Measurements from ENCODE around the gene CDC40.

Gene CDC40

DNA sequence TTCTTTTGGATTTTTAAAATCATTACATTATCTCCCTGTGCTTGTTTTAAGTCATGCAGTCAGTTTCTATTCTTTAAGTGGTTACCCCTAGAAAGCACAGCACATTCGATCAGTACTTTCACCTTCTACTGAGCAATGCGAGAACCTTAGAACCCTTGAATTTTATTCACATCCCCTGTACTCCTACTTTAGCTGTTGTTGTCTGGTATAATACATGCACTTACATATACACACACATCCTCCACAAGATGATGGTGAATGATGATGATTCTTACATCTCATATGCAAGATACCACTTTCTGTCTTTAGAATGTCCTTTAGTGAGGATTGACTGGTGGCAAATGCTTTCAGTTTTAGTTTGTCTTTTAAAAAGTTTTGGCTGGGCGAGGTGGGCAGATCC lies 5.7 kb downstream of the CDC40 start:
- peak overlapping the region; percentile 22 for H3K4me3 ChIP-seq (ENCODE audit: low read depth, low read length)
- TF ChIP-seq, protein P1, sequence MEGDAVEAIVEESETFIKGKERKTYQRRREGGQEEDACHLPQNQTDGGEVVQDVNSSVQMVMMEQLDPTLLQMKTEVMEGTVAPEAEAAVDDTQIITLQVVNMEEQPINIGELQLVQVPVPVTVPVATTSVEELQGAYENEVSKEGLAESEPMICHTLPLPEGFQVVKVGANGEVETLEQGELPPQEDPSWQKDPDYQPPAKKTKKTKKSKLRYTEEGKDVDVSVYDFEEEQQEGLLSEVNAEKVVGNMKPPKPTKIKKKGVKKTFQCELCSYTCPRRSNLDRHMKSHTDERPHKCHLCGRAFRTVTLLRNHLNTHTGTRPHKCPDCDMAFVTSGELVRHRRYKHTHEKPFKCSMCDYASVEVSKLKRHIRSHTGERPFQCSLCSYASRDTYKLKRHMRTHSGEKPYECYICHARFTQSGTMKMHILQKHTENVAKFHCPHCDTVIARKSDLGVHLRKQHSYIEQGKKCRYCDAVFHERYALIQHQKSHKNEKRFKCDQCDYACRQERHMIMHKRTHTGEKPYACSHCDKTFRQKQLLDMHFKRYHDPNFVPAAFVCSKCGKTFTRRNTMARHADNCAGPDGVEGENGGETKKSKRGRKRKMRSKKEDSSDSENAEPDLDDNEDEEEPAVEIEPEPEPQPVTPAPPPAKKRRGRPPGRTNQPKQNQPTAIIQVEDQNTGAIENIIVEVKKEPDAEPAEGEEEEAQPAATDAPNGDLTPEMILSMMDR (IDR thresholded peaks at IDR 0.05; ENCODE audit: borderline replicate concordance, insufficient read depth, low read depth, low read length): no peak

DNA sequence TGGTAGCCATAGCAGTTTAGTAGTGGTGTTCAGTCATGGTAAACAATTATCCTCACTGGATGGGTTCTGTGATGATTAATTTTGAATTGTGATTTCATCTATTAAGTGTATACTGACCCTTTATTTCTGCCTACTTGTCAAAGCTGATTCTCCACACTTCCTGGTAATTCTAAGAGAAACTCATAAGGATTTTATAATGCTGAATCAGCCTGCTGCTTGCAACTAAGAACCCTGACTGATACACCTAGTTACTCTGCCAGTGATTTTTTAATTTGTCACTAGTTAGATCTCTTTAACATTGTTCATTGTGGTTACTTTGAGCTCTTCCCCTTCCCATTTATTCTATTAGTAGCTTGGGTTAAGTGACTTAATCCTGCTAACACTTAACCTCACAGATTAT lies 8.6 kb downstream of the CDC40 start:
- TF ChIP-seq, protein P1 (IDR thresholded peaks at IDR 0.05; ENCODE audit: borderline replicate concordance, insufficient read depth, low read depth, low read length): no peak
- H3K4me3 ChIP-seq (ENCODE audit: low read depth, low read length): no peak overlapping the region

DNA sequence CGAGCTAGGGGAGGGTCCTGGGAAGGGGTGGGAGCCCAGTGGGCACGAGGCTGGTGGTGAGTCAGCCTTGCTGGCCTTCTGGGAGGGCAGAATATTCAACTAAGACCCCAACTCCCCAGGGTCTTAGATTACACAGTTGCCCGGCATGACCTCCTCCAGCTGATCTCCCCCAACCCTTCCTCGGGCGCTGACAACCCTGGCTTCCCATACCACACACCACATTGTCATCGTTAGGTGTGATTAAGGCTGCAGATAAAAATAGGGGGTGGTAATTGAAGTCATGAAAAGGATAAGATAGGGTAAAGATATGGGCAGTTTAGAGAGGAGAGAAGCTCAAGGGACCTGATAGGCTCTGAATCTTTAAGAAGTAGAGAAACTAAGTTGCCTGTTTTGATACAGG lies 10.5 kb downstream of the CDC40 start:
- no peak overlapping the region for H3K4me3 ChIP-seq (ENCODE audit: low read depth, low read length)
- TF ChIP-seq, protein P1 (IDR thresholded peaks at IDR 0.05; ENCODE audit: borderline replicate concordance, insufficient read depth, low read depth, low read length): no peak

DNA sequence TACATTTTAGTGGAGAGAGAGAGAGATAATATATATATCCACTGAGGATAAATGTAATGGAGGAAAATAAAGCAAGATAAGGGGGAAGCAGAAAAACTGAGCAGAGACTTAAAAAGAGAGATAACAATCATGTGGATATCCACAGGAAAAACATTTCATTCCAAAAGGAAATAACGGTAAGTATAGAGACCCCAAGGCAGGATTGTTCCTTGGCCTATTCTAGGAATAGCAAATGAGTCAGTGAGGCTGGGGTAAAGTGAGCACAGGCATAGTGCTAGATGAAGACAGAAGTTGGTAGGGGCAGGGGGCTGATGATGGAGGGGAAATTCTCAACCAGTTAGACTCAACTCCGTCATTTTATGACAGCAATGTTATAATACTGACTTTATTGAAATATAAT lies 11.2 kb downstream of the CDC40 start:
- H3K4me3 ChIP-seq (ENCODE audit: low read depth, low read length): no peak overlapping the region
- TF ChIP-seq, protein P1 (IDR thresholded peaks at IDR 0.05; ENCODE audit: borderline replicate concordance, insufficient read depth, low read depth, low read length): no peak

DNA sequence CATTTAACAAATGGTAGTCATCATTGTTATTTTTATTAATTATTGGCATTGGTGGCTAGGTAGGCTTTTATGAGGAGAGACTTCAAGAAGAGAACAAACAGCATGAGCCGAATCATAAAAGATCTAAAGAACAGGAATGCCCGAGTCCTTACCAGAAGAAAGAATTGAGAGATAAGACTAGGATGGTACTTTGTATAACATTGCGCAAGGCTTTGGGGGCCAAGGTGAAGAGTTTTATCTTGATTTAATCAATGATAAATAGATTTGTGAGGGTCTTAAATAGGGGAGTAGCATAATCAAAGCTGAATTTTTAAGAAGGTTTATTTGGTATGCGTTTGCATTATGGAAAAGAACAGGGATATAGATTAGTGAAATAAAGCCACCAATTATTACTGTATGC lies 15.4 kb downstream of the CDC40 start:
- TF ChIP-seq, protein P1 (IDR thresholded peaks at IDR 0.05; ENCODE audit: borderline replicate concordance, insufficient read depth, low read depth, low read length): no peak
- H3K4me3 ChIP-seq (ENCODE audit: low read depth, low read length): no peak overlapping the region

DNA sequence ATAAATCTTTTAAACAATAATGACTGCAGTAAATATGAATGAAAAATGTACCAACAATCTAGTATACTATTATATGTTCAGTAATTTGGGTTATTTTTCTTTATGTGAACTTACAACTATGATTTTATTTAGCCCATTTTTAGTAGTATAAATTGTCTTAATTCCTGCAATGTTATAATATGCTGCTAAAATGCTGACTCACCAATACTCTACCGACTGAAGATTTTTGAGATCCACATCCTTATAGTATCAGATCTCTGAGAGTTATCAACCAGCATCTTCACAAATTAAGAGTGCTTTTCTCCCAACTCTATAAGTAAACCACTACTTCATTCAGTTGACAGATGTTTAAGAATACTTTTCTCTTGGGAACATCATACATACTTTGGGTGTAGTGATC lies 16.6 kb downstream of the CDC40 start:
- TF ChIP-seq, protein P1 (IDR thresholded peaks at IDR 0.05; ENCODE audit: borderline replicate concordance, insufficient read depth, low read depth, low read length): no peak
- no peak overlapping the region for H3K4me3 ChIP-seq (ENCODE audit: low read depth, low read length)

DNA sequence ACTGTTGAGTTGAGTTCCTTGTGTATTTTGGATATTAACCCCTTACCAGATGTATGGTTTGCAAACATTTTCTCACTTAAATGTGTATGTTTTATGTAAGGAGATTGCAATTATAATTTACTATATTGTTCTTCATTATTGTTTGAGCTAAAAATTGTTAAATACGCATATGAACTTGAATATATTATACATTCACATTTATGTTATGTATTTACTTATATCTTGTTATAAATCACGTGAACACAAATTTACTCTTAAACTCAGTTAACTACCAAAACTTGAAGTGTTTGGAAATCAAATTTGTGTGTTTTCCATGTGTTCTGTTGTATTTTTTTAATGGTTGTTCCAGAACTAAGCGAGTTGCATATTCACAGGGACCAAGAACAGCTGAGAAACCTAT lies 18.3 kb downstream of the CDC40 start:
- TF ChIP-seq, protein P1 (IDR thresholded peaks at IDR 0.05; ENCODE audit: borderline replicate concordance, insufficient read depth, low read depth, low read length): no peak

More for the DNA sequence above, 18.3 kb downstream of the CDC40 start:
- H3K4me3 ChIP-seq (ENCODE audit: low read depth, low read length): no peak overlapping the region
